ENCODE measurements around the gene SEMA4D.
A peak's percentile ranks its signal among the peaks of the same experiment; 100 is the strongest.
"Not testable (repeated sequence)": the region's sequence is repeated elsewhere in the genome, so short reads cannot be mapped to it uniquely, and the experiment has no call there.

Gene SEMA4D

DNA sequence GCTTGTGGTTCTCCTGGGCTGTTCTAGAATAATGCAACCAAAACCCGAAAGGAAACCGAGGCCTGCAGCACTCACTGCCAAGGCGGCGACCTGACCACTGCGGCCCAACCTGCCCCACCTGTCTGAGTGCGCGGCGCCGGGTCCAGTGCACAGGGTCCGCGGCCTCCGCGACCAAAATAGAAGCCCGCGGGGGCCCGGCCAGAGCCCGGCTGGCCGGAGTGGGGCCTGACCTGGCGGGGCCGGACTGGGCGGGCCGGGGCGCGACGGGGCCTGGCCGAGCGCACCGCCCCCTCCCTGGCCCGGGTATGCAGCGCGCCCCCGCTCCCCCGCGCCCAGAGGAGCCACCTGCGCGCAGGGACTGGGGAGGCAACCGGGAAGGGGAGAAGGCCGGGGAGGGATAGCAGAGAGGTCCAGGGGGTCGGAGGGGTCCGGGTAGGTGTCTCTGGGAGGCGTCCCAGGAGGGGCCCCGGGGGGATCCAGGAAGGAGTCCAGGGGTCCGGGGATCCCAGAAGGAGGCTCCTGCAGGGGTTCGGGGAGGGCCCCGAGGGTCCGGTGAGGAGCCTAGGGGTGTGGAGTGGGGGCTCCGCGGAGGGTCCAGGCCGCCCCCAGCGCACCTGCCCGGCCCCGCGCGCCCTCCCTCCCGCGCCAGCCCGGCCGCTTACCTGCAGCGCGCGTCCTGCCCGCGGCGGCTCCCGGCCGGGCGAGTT lies 503 bp downstream of the SEMA4D start:
- DNase-seq = peak; percentile 51

DNA sequence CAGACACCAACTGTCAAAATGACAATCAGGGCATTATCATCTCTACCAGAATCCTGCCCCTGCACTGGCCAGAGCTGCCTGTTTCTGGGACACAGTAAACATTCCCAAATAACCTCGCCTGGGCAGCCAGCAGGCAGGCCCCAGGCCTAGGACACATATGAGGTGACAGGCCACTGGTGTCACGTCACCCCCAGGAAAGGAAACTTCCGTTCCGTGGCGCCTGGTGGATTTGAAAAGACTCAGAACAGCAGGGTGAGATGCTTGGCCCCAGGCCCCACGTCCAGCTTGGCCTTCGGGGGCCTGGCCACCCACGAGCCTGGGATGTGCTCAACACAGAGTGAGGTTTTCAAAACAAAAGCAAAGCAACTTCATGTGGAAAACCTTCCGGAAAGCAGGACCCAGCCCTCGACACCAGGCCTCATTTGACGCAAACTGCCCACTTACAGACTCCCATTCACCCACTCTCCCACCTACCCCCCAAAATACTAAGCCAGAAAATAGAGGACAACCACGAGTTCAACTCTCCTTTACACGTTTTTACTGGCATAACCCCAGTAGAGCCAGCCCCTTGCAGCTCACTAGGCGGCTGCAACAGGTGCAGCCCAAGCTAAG lies 1.2 kb downstream of the SEMA4D start:
- DNase-seq = peak; percentile 46

DNA sequence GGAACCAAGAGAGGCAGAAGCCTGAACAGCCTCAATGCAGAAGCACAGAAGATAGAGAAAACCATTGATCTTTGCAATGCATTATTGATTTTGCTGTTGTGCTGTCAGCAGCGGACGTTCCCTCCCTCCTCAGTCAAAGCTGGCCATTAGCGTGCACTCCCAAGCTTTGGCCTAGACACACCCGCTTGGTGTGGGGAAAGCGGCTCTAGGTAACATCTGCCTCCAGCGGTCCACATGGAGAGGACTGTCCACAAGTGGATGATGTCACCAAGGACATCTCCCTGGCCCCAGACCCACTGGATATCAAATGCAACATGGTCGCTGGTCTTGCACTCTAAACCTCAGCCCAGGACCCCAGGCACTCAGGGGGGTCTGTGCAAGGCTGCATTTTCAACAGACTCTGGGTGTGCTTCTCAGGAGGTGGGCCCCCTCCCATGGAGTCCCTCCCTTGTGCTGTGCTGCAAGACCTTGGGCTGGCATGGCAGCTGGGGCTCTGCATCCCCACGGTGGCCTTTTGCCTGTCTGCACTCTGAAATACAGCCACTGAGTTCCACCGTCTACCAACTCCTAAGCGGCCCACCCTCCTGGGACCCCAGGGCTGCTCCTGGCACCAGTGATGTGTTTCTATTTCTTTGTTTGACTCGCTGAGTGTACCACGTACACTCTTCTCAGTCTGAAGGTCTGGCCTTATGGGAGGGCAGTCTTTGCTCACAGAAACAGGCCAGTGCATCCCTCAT lies 1.9 kb downstream of the SEMA4D start:
- DNase-seq = no peak

DNA sequence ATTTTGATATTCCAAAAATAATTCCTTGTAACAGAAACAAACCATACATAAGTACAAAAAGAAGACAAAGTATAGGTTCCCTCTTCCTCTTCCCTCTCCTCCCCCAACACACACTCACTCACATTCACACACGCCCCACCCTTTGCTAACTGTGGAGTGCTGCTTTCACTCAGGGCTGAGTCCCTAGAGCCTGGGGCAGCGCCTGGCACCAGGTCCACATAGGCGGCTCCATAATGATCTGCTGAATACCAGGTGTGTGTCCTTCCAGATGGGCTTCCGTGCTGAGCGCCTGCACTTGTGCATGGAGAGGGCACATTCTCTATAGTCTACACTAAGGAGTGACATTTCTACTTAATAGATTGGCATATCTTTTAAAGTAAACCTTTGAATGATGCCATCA lies 3.7 kb downstream of the SEMA4D start:
- DNase-seq = no peak

DNA sequence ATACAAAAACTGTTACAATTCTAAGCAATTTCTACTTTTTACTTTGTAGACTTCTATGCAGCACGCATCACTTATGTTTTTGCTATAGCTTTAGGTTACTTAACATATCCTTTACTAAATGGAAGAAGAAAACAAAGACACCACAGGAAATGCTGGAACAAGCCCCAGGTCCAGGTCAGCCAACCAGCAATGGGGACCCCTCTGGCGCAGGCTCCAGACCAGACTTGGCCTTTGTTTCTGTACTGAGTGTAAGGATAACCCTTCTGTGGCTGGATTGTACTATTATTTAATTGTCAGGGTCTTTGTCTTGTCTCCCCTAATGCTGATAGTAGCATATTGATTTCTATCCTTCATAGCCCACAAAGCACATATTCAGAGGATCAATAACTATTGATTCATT lies 4.2 kb downstream of the SEMA4D start:
- DNase-seq = no peak

DNA sequence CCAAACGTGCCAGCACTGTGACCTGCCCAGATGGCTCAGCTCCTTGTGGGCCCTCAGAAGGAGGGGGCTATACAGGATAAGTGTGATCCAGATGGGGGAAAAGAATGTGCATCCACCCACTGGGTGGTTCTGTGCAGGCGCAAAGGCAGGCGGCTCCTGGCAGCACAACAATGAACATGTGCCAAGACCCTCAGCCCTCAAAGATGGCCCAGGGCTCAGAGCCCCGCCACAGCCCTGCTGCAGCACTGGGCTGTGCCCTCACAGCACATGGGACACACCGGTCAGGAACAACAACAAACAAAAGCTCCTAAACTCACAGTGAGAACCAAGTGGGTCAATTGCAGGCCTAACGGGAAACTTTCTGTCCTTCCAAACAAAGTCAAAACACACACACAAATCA lies 4.7 kb downstream of the SEMA4D start:
- DNase-seq = no peak

DNA sequence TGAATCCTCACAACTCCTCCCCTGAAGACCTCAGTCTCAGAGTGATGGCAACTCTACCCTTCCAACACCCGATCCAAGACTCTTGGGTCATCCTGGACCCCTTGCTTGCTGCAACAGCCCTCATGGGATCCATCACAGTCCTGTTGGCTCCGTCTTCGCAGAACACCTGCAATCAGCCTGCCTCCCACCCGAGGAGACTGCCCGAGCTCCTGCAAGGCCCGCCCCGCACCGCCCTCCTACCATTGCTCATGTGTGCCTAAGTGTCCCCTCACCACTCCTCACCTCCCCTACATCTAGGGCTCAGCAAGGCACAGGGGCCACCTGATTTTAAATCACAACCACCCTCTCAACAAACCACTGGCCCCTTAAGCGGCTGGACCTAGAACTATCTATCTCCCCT lies 5.3 kb downstream of the SEMA4D start:
- no peak for DNase-seq

DNA sequence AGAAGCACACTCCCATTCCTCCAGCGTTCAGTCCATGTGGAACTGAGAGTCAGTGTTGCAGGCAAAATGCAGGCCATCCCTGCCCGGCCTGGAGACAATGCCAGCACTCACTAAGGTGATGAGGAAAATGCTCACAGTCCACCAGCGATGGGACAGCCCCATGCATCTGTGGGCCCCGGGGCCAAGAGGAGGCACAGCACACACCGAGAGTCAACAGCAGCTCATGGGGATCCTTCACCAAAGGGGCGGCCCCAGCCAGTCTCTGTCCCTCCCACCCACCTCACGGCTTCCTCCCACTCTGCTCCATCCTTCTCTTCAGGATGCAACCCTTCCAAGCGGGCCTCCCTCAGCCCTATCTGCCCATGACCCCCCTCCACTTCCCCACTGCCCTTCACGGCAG lies 6.2 kb downstream of the SEMA4D start:
- DNase-seq = no peak

DNA sequence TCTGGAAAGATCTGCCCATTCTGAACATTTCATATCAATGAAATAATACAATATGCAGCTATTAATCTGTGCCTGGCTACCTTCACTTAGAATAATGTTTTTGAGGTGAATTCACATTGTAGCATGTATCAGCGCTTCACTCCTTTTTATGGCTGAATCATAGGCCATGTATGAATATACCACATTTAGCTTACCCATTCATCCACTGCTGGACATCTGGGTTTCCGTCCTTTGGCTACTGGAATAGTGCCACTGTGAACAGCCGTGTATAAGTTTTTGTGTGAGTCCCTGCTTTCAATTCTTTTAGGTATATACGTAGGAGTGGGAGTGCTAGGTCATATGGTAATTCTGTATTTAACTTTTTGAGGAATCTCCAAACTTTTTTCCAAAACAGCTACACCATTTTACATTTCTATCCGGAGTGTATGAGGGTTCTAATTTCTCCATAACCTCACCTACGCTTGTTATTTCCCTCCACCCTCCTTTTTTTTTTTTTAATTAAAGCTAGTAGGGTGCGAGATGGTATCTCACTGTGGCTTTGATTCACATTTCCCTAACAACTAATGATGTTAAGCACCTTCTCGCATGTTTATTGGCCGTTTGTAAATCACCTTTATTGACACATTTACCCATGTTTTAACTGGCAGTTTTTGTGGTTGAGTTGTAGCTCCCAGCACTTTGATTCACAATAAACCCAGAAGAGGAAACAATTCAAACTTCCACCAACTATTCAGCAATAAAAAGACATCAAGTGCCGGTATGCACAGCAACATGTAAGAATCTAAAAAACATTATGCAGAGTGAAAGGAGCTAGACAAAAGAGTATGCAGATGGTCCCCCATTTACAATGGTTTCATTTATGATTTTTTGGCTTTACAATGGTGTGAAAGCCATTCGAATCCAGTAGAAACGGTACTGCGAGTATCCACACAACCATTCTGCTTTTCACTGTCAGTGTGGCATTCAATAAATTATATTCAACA lies 8.1 kb downstream of the SEMA4D start:
- peak; percentile 86 for DNase-seq

DNA sequence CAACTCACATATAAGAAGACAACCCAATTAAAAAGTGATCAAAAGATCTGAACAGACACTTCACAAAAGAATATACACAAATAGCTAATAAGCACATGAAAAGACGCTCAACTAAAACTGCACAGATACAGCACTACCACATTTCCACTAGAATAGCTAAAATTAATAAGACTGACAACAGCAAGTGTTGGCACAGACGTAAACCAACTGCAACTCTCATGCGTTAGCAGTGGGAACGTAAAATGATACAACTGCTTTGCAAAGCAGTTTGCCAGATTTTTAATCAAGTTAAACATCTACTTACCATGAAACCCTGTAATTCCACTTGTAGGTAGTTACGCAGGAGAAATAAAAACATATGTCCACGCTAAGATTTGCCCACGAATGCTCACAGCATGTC lies 9.0 kb downstream of the SEMA4D start:
- no peak for DNase-seq

DNA sequence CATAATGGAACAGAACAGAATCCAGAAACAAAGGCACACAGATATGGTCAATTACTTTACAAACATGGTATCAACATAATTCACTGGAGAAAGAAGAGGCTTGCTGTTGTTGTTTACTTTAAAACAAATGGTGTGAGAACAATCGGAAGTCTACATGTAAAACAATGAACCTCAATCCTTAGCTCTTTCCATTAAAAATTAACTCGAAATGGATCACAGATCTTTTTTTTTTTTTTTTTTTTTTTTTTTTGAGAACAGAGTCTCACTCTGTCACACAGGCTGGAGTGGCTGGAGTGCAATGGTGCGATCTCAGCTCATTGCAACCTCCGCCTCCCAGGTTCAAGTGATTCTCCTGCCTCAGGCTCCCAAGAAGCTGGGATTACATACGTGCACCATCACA lies 9.8 kb downstream of the SEMA4D start:
- DNase-seq = no peak

DNA sequence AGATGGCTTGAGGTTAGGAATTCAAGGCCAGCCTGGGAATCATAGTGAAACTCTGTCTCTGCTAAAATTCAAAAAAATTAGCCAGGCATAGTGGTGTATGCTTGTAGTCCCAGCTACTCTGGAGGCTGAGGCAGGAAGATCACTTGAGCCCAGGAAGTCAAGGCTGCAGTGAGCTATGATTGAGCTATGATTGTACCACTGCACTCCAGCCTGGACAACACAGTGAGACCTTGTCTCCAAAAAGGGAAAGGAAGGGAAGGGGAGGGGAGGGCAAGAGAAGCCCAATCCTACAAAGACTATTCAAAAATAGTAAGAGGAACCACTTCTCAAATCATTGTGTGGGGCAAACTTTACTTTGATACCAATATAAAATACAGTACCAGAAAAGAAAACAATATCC lies 11.2 kb downstream of the SEMA4D start:
- no peak for DNase-seq

DNA sequence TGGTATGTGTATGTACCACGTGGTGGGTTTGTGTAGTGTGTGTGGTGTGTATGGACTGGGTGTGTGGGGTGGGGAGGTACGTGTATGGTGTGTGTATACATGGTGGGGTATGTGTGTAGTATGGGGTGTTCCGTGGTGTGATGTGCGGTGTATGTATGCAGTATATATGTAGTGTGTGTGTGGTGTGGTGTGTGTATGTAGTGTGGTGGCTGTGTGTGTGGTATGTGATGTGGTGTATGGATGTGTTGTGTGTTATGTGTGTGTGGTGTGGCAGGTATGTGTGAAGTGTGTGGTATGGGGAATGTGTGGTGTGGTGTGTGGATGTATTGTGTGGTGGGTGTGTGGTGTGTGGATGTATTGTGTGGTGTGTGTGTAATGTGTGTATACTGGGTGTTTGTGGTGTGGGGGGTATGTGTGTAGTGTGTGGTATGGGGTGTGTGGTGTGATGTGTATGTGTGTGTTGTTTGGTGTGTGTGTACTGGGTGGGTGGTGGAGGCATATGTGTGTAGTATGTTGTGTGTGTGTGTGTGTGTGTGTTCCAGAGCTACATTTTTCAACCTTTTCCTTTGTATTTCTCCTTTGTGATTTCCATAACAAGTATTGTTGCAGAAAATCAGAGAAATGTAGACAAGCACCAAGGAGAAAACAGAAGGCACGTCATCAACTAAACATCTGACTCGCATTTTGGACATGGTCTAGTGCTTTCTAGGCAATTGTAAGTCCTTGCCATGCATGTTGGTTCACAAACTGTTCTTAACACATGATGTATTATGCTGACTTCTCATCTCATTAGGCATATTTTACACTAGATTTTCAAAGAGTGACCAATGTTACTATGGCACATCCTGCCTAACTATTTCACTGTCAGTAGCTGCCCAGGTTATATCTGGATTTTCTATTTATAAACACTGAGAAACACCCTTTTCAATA lies 13.2 kb downstream of the SEMA4D start:
- DNase-seq = no peak

DNA sequence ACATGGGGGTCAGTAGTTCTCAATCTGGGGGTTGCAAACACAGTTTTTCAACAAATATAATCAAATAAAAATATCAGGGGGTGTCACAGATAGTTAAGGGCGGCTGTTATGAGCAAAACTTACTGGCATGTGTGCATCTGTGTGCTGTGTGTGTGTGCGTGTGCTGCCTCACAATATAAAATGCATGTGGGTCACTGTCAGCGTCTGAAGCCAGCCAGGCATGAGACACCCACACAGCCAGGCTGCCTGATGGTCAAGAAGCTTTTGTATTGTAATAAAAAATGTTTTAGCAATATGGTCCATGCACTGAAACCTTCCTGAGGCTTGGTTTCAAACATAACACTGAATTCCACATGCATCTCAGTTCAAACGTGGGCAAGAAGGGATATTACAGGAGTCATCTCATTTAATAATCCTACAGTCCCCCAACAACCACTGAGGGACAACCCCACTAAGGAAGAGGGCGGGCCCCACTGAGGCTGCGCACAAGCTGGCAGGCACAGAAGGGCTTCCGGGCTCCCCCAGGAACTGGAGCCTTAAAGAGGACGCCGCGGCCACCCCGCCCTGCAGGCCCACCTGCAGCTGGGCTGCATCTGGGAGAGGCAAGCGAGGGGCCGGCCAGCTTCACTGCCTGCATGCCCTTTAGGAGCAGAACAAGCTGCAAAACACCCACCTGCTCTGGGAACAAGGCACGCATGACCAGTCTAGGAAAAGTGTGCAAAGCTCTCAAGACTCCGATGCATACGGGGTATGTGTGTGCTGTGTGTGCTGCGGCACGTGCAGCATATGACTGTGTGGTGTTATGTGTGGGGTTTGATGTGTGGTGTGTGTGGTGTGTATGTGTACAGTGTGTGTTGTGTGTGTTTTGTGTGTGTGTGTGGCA lies 14.1 kb downstream of the SEMA4D start:
- DNase-seq = peak; percentile 73

DNA sequence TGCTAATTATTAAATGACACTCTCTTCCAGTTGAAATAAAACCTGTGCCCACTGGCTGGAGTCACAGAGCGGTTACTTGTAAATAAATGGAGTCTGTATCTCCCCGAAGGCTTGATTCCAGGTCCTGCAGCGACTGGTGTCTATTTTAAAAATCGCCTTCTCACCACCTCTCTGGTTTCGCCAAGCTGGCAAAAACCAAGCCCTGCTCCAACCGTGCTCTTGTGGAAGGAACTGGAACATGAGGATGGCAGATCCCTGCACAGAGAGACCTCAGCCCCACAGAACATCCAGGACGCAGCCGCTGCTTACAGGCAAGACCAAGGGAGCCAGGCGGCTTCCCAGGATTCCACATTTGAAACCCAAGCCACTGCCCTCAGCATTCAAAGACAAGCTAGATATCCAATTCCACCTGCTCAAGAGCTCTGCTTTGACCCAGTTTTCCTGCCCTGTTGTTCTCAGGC lies 15.0 kb downstream of the SEMA4D start:
- no peak for DNase-seq

DNA sequence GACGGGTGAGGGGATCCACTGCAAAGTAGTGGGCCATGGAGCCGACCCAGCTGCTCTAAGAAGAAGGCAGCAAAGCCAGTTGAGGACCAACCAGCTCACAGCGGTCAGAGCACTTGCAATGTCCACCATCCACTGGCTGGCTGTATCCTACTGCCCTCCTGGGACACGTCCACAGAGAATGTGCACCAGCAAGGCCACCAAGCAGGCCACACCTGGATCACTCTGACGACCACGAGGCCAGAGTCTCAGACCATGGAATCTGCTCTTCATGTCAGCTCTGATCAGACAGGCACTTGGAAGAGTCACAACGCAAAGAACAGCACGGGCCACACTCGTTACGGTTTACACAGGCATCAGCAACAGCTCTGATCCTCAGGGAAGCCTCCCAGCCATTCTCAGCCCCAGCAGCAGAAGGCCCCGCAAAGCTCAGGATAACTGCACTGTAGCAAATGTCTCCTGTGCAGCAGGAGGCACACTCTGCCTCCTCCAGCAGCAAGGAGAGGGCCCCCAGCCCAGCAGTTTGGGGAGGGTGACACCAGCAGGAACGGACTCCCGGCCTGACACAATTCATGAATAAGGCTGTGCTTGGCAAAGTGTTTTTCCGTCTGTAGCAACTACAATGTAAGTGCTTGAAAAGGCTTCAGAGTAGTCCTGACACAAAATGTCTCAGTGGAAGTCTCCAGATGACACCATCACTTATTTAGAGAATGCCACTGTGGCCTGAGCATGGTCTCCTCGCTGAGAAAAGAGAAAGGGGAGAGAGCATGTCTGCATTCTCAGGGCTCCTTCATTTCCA lies 15.7 kb downstream of the SEMA4D start:
- DNase-seq = no peak

DNA sequence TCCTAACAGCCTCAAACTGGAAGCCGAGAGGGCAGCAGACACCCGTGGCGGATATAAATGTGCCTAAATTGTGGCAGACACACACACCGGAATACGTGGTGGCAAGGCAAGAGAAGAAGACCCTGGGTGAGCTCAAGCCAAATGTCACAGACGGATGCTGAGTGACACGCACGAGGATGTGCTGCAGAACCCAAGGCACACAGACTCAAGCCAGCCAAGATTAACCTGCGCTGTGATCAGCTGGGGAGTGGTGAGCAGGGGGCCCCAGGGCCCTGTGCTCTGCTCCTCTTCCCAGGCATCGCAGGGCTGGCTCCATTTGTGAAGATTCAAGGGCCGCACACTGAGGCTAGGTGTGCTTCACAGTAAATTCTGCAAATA lies 16.4 kb downstream of the SEMA4D start:
- DNase-seq = no peak

DNA sequence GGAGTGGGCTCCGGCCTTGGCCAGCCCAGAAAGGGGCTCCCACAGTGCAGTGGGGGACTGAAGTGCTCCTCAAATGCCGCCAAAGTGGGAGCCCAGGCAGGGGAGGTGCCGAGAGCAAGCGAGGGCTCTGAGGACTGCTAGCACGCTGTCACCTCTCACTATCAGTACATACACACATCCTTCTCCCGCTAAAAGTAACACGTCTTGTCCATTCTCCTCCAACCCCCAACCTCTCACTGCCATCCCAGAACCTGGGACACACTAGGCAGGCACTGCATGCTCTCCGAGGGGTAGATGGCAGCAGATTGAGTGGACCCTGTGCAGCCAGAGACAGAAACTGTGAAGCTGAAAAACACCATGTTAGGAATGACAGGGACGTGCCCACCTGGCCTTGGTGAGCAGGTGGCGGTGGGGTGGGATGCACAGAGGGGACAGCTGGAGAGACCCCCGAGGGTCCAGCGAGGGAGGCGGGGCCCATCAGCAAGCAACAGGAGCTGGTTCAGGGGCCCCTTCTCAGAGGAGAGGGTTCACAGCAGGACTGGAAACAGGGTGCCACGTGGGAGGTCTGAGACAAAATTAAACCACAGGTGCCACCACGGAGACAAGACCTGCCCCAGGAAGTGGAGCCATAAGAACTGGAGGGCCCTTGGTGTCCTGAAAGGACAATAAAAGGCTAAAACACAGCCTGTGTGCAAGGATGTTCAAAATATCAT lies 16.9 kb downstream of the SEMA4D start:
- no peak for DNase-seq

DNA sequence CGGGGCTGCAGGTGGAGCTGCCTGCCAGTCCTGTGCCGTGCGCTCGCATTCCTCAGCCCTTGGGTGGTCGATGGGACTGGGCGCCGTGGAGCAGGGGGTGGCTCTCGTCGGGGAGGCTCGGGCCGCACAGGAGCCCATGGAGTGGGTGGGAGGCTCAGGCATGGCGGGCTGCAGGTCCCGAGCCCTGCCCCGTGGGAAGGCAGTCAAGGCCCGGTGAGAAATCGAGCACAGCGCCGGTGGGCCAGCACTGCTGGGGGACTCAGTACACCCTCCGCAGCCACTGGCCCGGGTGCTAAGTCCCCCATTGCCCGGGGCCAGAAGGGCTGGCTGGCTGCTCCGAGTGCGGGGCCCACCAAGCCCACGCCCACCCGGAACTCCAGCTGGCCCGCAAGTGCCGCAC lies 17.5 kb downstream of the SEMA4D start:
- not testable (repeated sequence) for DNase-seq
